ELF-1 (cell line): ENCODE results near the gene QSOX2.

Experiments used
- DNase-seq: peaks from one replicate; pipeline ENCODE4 v3.0.0-alpha.2; 2016; ENCODE audit warnings: low read depth, low spot score

QSOX2 gene

DNA sequence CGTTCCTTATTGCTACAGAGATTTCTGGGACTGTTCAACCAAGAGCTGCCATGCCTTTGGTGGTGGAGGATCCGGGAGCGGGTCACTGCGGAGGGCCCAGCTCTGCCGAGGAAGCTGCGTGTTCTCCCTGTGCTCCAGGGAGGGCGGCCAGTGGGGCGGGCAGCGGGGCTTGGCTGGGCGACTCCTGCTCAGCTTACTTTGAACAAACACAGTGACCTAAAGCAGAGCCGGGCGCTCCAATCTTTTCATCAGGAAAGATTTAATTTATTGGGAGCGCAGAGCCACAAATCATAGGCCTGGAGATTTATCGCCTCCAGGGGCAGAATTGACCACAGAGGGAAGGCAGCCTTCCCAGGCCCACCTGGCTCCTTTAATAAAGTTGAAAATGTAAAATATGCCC is 68.4 kb downstream of the QSOX2 start:
- no peak for DNase-seq

DNA sequence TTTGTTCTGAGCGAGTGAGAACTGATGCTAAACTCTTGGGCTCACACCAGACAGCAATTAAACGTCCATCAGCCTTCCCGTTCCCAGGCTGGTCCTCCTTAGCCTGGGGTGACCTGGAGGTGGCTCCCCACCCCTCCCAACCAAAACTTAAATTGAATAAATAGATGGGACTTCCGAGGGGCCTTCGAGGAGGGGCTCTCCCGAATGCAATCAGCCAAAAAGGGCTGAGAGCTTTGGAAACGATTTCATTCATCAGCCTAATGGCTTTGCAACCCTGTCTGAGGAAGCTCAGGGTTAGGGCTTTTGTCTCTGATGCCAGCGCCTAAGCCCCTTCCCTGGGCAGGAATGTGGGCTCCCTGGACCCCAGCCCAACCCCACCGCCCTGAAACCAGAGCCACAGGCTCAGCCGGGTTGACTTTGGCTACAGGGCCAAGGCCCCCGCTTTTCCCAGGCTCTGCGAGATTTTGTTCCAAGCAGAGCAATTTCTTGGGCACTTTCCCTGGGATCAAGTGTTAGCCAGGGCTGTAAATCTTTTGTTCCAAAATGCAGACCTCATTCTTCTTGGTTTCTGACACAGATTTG is 69.9 kb downstream of the QSOX2 start:
- no peak for DNase-seq

DNA sequence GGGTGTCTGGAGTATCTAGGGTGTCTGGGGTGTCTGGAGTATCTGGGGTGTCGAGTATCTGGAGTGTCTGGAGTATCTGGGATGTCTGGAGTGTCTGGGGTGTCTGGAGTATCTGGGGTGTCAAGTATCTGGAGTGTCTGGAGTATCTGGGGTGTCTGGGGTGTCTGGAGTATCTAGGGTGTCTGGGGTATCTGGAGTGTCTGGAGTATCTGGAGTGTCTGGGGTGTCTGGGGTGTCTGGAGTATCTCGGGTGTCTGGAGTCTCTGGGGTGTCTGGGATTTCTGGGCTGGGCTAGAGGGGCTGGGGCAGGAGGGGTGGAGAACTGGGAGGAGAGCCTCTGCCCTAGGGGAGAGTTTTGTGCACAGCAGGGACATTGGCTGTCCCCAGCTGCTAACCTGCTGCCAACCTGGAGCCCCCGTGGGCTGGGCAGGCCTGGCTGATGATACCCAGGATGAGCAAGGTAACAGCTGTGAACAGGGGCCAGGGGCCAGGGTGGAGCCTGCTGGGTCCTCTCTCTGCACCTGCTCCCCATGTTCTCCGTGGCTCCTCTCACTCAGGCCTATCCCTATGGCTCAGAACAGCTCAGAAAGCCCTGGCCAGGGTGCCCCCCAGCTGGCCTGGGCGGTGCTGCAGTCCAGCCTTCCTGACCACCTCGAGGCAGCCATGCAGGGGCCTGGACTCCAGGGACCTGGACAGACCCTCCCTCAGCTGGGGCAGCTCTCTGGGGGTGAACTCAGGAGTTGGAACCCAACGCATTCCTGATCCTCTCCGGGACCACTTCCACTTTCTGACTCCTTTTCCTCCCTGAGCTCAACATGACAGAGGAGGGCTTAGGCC is 70.6 kb downstream of the QSOX2 start:
- DNase-seq = no peak

DNA sequence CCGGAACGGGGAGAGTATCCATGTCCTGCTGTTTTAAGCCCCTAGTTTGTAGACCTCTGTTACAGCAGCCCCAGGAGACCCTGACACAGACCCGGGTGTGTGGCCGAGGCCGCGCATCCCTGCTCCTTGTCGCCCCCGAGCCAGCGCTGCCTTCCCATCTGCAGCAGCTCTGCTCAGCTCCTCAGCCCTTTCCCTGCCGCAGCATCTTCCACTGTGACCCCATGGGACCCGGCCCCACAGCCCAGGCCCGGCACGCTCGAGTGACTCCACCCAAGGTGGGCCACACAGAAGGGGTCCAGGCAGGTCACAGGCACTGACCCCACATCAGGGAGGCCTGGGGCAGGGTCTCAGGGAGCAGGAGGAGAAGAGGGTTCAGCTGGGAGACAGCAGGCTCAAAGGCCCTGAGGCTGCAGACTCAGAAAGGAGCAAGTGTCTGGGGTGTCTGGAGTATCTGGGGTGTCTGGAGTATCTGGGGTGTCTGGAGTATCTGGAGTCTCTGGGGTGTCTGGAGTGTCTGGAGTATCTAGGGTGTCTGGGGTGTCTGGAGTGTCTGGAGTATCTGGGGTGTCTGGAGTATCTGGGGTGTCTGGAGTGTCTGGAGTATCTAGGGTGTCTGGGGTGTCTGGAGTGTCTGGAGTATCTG is 71.8 kb downstream of the QSOX2 start:
- DNase-seq = no peak

DNA sequence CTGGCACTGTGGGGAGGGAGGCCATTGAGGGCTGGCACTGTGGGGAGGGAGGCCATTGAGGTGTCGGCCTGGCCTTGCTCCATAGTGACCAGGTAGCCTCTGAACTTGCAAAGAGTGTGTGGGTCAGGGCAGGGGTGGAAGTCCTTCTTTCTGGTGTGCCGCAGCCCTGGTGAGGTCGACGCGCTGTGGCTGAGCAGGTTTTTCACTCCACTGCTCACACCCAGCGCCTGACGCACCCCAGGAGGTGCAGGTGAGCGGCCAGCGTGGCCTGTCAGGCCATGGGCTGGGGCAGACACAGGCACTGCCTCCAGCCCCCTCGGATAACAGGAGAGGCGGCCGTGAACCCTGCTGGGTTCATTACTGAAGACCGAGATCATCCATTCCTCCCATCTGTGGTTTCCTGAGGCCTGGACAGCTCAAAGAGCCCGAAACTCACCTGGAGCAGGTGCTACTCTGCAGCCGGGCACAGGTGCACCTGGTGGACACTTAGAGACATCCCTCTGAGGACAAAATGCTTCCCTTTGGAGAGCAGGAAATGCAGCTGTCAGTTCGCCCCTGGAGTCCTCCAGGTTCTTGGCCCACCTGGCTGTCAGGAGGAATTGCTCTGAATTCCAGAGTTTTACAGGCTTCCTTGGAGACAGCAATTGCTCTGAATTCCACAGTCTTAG is 73.1 kb downstream of the QSOX2 start:
- DNase-seq = no peak

DNA sequence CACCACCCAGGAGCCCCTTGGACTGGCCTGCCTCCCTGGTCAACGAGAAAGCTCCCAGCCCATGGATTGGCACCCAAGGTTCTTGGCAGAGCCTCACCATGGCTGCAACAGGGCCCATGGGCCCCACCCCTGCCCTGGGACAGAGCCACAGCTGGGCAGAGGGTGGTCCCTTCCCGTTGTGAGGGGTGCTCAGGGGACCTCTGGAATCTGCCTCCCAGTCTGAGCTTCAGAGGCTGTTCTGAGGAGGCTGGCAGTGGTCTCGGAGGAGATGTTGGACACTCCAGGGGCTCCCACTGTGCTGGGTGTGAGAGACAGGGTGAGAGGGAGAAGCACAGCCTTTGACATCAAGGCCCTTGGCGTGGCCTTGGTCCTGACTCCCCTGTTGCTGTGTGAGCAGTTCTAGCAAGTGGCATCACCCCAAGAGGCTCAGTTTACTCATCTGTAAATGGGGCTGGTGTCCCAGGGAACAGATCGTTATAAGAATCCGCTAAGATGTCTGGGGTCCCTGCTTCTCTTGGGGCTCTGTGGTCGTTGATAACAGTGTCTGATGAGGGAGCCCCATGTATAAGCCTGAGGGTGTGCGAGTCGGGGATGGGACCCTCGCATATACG is 73.7 kb downstream of the QSOX2 start:
- DNase-seq = no peak

DNA sequence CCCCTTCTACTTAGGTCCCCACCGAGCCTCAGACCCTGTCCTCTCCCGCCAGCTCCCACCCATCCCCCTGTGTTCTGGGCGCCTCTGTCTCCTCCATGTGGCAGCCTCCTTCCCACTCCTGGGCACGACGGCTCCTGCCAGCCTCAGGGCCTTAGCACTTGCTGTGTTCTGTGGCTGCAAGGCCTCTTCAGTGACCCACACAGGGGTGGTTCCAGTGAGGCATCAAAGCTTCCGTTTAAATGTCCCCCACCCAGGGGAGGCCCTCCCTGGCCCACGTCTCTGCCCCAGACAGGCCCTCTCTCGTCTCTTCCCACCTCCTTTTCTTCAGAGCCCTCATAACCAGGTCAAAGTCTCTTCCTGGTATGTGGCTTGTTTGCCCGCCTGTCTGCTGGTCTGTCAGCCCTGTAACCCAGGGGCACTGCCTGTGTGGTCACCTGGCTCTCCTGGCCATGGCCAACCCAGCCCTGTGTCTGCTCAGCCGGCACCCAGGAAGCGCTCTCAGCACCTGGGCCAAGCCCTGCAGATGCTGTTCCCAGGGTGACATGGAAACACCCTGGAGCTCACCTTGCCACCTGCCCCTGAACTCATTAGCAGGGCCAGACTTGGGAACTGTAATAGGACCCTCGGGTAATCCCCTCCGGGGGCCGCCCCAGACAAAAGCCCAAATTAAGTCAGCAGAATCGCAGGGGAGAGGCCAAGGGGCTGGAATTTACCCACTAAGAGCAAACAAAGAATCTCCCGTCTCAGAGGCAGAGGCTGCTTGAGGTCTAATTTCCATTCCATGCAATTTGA is 74.4 kb downstream of the QSOX2 start:
- DNase-seq = peak; percentile 96

DNA sequence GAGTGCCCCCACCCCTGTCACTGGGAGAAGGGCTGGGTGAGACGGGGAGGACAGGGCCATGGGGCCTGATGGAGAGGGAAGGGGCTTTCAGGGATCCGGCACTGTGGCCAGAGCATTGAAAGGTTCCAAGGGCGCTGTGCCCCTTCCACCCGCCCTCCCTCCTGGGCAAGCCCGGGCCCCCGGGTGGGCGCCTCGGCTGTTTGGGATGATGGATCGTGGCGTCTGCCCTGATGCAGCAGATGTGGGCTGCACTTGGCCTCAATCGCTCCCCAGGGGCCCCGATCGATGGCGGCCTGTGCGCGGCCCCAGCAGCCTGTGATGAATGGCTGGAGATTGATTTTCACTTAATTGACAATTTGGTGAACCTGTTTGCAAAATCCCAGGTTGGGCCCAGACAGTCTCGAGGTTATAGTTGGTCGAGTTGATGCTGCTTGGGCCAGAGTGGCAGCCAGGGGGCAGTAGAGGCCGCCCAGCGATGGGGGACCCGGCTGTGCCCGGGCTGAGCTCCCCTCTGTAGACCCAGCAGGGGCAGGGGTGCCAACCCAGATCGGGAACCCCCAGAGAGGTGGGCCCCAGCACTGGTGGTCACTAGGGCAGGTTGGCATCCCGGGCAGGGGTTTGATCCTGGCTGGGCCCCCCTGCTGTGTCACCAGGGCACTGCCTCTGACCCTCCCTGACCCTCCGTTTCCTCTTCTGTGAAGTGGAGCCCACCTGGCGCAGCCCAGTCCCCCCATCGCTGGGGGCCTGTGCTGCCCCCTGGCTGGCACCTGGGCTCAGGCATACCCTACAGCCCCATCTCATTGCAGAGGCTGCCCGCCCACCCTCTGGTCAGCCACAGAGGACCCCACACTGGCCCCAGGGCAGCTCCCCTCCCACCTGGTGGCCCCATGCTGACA is 75.4 kb downstream of the QSOX2 start:
- DNase-seq = peak; percentile 65

DNA sequence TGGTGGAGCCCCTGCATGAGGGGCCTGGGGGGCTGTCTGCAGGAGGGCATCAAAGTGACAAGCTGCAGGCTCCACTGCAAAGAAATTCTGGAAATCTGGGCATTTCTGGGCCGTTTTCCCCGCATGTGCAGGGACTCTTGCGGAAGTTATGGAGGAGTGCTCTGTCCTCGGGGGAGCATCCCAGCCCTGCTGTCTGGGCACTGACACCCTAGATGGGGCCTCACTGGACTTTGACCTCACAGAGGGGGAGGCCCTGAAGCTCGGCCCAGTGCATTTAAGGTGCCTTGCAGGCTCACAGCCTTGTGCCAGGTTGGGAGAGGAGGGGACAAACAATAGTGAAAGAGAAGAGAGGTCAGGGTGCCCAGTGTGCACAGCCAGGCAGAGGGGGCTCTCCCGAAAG is 76.1 kb downstream of the QSOX2 start:
- no peak for DNase-seq

DNA sequence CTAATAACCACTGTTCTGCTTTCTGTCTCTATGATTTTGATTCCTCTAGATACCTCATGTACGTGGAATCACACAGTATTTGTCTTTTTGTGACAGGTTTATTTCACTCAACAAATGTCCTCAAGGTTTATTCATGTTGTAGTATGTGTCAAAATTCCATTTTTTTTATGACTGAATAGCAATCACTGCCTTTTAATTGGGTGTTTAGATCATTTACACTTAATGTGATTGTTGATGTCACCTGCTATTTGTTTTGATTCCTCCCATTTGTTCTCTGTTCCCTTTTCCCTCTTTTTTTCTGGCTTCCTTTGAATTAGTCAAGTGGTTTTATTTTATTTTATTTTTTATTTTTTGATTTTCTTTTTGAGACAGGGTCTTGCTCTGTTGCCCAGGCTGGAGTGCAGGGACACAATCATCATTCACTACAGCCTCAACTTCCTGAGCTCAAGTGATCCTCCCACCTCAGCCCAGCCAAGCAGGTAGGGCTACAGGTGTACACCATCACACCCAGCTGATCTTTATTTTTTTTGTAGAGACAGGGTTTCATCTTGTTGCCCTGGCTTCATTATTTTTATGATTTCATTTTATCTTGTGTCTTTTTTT is 82.3 kb downstream of the QSOX2 start:
- no peak for DNase-seq

DNA sequence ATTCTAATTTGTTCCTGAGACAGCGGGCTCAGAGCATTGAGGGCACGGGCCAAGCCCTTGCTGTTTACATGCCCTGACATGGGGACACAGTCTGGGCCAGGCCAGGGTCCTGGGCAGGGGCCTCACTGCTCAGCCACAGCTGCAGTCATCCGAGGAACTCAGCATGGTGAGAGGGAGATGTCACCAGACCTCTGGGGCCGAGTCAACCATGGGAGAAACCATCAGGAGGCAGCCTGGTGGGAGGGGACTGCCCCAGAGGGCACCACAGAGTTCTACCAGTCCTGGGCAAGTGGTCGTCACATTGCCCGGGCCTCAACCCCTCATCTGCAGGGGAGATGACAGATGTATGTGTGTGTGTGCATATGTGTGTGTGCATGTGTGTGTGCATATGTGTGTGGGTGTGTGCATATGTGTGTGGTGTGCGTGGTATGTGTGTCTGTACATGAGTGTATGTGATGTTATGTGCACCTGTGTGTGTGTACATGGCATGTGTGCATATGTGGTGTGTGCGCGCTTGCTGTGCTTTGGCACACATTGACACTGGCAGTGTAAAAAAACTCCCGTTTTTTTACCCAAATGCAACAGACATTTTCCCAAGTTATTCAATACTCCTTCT is 84.5 kb downstream of the QSOX2 start:
- no peak for DNase-seq

DNA sequence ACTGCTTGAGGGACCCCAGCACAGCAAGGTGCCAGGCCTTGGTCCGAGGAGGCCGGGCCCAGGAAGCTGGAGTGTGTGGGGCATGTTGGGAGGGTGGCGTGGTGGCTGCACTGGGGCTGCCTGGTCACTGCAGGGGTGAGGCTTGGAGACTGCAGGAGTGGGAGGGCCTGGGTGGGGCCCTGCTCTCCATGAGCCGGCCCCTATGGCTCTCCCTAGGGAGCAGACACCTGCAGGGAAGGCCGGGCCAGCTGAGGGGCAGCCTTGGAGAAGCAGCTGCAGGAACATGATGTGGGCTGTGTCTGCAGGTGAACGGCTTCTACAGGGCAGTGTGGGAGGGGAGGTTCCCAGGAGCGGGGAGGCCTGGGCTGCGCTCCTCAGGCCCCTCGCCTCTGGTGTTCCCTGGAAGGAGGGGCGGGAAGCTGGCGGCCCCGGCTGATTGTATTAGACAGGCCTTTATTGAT is 85.2 kb downstream of the QSOX2 start:
- DNase-seq = no peak

DNA sequence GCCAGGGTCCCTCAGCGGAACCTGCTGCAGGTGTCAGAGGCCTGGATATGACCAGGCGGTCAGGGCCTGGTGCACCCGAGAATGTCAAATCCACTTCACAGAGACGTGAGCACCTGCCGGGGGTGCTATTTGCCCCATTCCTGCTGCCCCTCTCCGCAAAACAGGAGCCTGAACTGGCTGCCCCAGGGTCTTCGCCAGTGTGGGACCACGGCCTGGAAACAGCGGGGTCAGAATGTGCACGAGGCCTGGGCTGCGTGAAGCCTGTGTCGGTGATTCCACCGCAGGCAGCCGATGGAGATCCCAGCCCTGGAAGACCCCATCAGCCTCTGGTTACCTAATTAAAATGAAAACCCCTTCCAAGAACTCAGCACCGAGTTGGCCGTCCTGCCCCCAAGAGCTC is 85.8 kb downstream of the QSOX2 start:
- DNase-seq = no peak

DNA sequence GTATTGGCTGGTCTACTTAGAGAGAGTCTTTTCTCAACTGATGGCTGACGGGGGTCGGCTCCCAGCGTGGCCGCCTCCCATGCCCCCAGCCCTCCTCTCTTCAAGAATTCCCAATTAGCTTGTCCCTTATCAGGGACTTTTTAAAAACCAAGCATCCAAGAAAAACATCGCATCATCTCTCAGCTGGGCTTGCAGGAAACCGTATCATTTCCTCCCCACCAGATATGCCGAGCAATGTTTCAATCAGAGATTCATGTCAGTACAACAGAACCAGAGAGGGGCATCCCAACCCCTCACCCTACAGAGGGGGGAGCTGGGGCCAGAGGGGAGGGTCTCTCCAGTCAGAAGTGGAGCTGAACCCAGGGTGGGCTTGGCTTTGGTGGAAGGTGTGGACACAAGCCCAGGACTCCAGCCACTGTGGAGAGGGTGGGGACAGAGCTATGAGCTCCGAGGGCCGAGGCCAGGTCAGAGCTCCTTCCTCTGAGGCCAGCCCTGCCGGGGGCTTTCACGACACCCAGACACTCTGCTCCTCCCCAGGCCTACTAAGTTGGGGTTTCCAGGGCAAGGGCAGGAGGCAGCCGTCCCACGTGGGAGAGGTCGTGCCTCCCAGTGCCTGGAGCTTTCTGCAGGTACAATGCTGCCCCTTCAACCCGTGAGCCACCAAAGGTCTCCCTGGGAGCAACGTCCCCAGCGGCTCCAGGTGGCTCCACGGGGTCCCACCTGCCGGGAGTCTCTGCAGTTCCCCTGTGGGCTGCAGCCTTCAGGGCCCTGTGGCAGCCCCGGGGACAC is 87.9 kb downstream of the QSOX2 start:
- no peak for DNase-seq
